GM12875 (cell line): ENCODE results near the gene MAGI2.

Experiments
- H3K4me3 ChIP-seq: one replicate; pipeline ENCODE4 v1.5.1; 2011; ENCODE audit warnings: low read depth, low read length, control low read depth
- TF ChIP-seq, protein P1 (sequence below): IDR thresholded peaks from 2 replicates; pipeline ENCODE4 v1.5.1; 2011; ENCODE audit warnings: low read depth, mild to moderate bottlenecking, control low read depth, inconsistent platforms, low read length, moderate library complexity, borderline replicate concordance; ENCODE audit not compliant: insufficient read depth

MAGI2 gene

DNA sequence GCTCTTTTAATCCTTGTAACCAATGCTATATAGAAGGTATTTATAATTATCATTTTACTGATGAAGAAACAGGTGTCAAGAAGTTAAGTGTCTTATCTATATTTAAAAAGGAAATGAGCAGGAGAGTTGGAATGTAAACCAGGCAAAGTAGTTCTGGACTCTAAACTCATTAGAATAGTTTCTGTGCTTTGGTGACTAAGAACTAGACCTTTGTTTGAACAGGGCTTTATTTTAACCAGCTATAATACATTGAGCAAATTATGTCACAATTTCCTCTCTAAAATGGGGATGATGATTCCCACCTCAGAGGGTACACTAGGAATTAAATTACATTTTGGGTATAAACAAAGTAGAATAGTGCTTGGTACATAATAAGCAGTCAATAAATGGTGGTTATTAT lies 236.0 kb downstream of the MAGI2 start:
- TF ChIP-seq, protein P1, sequence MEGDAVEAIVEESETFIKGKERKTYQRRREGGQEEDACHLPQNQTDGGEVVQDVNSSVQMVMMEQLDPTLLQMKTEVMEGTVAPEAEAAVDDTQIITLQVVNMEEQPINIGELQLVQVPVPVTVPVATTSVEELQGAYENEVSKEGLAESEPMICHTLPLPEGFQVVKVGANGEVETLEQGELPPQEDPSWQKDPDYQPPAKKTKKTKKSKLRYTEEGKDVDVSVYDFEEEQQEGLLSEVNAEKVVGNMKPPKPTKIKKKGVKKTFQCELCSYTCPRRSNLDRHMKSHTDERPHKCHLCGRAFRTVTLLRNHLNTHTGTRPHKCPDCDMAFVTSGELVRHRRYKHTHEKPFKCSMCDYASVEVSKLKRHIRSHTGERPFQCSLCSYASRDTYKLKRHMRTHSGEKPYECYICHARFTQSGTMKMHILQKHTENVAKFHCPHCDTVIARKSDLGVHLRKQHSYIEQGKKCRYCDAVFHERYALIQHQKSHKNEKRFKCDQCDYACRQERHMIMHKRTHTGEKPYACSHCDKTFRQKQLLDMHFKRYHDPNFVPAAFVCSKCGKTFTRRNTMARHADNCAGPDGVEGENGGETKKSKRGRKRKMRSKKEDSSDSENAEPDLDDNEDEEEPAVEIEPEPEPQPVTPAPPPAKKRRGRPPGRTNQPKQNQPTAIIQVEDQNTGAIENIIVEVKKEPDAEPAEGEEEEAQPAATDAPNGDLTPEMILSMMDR, result no peak
- H3K4me3 ChIP-seq, result no peak overlapping the region

DNA sequence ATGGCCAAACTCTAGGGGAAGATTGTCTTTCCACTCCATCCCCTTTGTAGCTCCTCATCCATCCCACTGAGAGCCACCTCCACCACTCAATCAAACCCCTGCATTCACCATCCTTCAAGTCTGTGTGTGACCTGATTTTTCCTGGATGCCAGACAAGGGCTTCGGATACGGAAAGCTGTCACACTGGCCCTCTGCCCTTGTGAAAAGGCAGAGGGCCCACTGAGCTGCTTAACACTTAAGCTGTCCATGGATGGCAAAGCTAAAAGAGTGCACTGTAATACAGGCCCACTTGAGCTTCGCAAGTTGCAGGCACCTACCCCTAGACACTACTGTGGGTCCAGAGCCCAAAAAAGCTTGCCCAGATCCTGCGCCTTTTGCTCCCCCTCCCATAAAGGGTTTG lies 237.2 kb downstream of the MAGI2 start:
- TF ChIP-seq, protein P1, result no peak
- no peak overlapping the region for H3K4me3 ChIP-seq

DNA sequence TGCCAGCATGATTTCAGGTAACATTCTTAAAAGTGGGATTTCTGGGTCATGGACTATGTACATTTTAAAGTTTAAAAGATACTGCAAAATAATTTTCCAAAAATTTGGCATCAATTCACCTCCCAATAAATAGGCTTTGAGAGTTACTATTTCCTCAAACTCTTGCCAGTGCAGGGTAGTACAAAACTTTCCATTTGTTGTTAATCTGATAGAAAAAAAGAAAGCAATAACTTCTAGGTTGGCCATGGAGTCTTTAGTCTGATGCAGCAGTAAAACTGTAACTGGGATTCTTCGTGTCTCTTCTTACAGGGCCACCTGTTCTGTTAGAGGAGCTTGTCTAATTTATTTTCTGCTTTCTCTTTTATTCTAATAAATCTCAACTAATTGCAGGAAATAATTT lies 241.1 kb downstream of the MAGI2 start:
- TF ChIP-seq, protein P1, result no peak
- no peak overlapping the region for H3K4me3 ChIP-seq

DNA sequence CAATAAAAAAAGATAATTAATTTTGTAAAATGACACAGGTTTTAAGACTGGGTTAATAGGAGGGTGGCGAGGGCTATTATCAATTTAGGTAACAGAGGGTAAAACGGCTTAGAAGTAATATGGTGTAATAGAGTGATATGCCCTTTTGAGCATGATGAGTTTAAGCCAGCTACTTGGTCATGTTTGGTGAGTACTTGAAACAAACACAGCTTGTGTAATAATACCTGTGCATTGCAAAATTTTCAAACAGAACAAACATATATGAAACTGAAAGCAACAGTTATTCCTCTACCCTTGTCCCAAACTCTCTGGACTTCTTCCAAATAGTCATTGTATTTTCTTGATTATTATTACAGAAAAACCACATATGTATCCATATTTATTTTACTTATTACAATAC lies 241.7 kb downstream of the MAGI2 start:
- no peak overlapping the region for H3K4me3 ChIP-seq
- TF ChIP-seq, protein P1, result no peak

DNA sequence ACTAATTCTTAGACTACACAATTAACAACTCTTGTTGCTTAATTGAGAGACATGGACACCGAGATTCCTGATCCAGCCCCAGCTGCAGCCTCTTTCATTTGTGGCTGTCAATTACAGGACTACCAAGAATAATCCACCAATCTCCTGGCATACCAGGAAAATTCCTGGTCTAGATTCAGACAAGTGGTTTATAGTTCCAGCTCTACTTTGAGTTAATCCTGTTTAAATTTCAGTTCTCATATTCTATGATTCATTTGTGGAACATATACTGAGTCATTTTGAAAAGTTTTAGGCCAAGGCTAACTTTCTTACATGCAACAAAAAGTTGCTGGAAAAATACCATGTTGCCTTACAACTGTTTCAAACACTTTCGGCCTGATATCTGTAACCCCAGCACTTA lies 253.5 kb downstream of the MAGI2 start:
- TF ChIP-seq, protein P1, result no peak
- no peak overlapping the region for H3K4me3 ChIP-seq

DNA sequence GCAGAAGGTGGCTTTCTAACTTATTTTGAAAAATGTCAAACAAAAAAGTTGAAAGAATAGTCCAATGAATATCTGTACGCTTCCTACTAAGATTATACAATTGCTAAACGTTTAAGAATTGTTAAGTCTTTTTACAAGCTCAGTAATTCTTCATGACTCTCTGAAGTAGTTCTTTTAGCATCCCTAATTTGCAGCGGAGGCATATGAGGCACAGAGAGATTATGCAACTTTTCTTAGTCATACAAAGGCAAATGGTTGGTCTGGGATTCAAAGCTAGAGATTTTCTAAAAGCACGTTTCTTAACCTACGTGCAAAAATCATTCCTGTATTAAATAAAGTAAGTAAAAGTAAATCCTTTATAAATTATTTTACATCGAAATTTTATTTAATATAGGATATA lies 254.2 kb downstream of the MAGI2 start:
- no peak overlapping the region for H3K4me3 ChIP-seq
- TF ChIP-seq, protein P1, result no peak

DNA sequence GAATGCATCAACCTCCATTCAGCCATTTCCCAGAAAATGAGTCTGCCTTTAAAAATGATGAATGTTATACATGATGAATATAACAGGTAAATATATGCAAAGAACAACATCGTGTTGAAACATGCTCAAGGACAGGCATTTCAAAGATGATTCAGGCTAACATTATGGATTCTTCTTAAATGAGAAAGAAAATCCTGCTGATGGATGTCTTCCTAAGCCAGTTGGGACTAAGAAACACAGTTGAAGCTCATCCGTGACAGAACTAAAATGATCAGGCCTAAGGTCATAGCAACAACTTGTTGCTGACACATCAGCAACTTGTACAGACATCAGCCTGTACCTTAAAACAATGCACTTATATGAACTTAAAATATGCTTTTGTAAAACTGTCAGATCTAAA lies 267.9 kb downstream of the MAGI2 start:
- H3K4me3 ChIP-seq, result no peak overlapping the region
- TF ChIP-seq, protein P1, result no peak
